Measurements from ENCODE around the gene KRTAP10-11. TPM values are rescaled to one million over a fixed set of nuclear protein-coding genes. Genes with fewer than 3 reads are reported as not detected.
"Not testable (repeated sequence)": the region's sequence is repeated elsewhere in the genome, so short reads cannot be mapped to it uniquely, and the experiment has no call there.

The KRTAP10-11 gene
- total and polyA plus RNA-seq, 12 donors: not detected

DNA sequence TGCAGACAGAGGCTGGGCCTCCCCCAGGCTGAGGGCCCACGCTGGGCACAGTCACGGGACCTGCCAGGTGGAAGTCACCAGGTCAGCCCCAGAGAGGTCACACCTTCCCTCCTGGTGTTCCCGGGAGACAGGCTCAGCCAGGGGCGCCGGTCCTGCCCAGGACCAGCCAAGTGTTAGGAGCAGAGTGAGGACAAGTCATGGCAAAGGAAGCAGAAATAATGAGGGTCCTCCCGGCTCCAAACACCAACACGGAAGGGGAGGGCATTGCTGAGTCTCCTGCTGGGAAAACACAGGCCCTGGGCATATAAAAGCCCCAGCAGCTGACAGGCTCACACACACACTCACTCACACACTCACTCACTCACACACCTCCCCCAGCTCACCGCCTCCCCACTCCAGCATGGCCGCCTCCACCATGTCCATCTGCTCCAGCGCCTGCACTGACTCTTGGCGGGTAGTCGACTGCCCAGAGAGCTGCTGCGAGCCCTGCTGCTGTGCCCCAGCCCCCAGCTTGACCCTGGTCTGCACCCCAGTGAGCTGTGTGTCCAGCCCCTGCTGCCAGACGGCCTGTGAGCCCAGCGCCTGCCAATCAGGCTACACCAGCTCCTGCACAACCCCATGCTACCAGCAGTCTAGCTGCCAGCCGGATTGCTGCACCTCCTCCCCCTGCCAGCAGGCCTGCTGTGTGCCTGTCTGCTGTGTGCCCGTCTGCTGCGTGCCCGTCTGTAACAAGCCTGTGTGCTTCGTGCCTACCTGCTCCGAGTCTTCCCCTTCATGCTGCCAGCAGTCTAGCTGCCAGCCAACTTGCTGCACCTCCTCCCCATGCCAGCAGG lies 9.0 kb upstream of the KRTAP10-11 start, which contains the start of gene KRTAP10-10:
TSS of gene KRTAP10-10 (plus strand) at position 339 of the 833 bp plus-strand sequence. CDS start at position 401, 62 bp downstream.
- Histone ChIP-seq H3K36me3 (no peaks in the 10 kb centered on the region), H3K27ac (no peak within 1 kb of the TSS), H3K27me3 (peaks cover 0 to 40% (median 15%) of the 10 kb centered on the region in 7 donors), H3K4me3 (no peak within 1 kb of the TSS), H3K9me3 (peaks cover 0 to 33% (median 3%) of the 10 kb centered on the region in 11 donors), H3K4me1 (no peaks in the 10 kb centered on the region)
- intact Hi-C loops (cut with DNase I): no loop called here
- no peak for TF ChIP-seq CTCF (IDR thresholded peaks at IDR 0.05)
- DNase-seq (no peak), ATAC-seq (peak in 1 of 8 donors; percentile 56)
- WGBS, 2 donors: 53 to 57% methylated on average over 19 to 21 of the region's 21 CpGs

GRCh38 chr21:44637851-44638348 lies 8.3 kb upstream of the KRTAP10-11 start:
- H3K27ac ChIP-seq; H3K4me3 ChIP-seq; DNase-seq; H3K4me1 ChIP-seq; H3K36me3 ChIP-seq; intact Hi-C loops (cut with DNase I): not testable (repeated sequence)
- WGBS, 2 donors: 45 to 49% methylated on average over 10 to 11 of the region's 12 CpGs
- H3K27me3 ChIP-seq: peaks cover 0 to 40% (median 15%) of the 10 kb centered on the region in 7 donors
- peaks cover 0 to 30% (median 2%) of the 10 kb centered on the region in 11 donors for H3K9me3 ChIP-seq
- ATAC-seq: peak in 1 of 8 donors; percentile 34

DNA sequence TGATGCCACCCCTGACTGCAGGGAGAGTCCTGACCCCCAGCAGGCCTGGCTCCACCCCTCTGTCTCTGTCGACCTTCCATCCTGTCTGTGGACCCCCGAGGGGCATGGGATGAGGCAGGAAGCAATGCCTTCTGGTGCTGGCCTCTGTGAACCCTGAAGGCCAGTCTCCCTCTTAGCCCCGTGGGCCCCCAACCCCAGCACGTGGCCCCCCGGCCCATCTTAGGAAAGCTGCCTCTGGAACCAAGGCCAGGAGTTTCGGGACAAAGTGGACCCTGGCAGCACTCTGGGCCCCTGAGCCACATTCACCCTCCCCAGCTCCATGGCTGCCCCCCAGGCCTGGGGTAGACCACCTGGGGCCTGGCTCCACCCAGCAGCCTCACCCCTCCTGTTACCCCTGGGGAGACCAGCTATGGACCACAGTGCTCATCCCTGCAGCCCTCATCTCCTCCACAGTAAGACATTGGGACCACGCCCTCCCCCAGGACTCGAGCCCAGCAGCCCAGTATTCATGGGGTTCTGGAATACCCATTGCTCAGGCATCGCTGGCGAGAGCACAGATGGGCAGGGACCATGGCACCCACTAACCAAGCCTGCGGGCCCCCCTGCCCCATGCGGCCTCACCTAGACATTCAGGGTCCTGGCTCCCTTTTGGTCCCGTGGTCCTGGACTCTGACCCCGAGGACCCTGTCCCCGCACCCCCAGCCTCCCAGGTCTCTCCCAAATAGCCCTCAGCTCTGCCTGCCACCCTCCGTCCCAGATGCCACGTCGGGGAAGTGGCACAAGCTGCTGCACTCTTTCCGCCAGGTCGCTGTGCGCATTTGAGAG lies 7.5 kb upstream of the KRTAP10-11 start:
- Histone ChIP-seq H3K27me3 (peaks cover 0 to 40% (median 15%) of the 10 kb centered on the region in 7 donors), H3K9me3 (peaks cover 0 to 35% (median 0%) of the 10 kb centered on the region in 11 donors)
- DNase-seq; H3K27ac ChIP-seq; intact Hi-C loops (cut with DNase I); H3K36me3 ChIP-seq; H3K4me1 ChIP-seq; H3K4me3 ChIP-seq: not testable (repeated sequence)
- WGBS, 2 donors: 80 to 96% methylated on average over 14 to 21 of the region's 21 CpGs
- ATAC-seq: peak in 1 of 8 donors; percentile 31

DNA sequence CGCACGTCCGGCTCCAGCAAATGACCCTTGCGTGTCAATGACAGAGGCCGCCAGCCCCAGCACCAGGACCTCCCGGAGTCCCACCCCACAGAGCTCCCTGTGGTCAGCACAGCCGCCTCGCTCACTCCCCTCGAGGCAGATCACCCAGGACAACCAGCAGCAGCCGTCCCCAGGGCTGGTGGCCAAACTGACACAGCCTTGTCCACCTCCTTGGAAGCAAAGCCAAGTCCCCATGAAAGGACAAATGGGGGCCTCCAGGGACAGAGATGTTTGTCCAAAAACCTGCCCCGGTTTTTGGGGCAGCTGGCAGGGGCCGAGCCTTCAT lies 6.9 kb upstream of the KRTAP10-11 start:
- WGBS, 2 donors: 80 to 83% methylated on average over 12 of the region's 12 CpGs
- Histone ChIP-seq H3K27me3 (peaks cover 0 to 40% (median 15%) of the 10 kb centered on the region in 7 donors), H3K4me3 (no peak overlapping the region), H3K36me3 (no peaks in the 10 kb centered on the region), H3K4me1 (no peaks in the 10 kb centered on the region), H3K27ac (no peak overlapping the region), H3K9me3 (peaks cover 0 to 41% (median 2%) of the 10 kb centered on the region in 11 donors)
- DNase-seq (no peak), ATAC-seq (no peak)
- intact Hi-C loops (cut with DNase I): no loop called here
- no peak for TF ChIP-seq CTCF (IDR thresholded peaks at IDR 0.05)

- H3K36me3 ChIP-seq: no peaks in the 10 kb centered on the region
- no peak for DNase-seq
- intact Hi-C loops (cut with DNase I): no loop called here
- no peak for TF ChIP-seq CTCF (IDR thresholded peaks at IDR 0.05)
- peaks cover 0 to 38% (median 19%) of the 10 kb centered on the region in 7 donors for H3K27me3 ChIP-seq
- ATAC-seq: no peak
- whole genome bisulfite sequencing, 2 donors: 73 to 80% methylated on average over 5 of the region's 5 CpGs
- no peaks in the 10 kb centered on the region for H3K4me1 ChIP-seq
- H3K4me3 ChIP-seq: no peak overlapping the region
- peaks cover 0 to 51% (median 14%) of the 10 kb centered on the region in 11 donors for H3K9me3 ChIP-seq
- H3K27ac ChIP-seq: no peak overlapping the region
These were observed 5.5 kb upstream of the KRTAP10-11 start for GRCh38 chr21:44640761-44641160.
